Measurements from ENCODE around the gene IL23R. TPM values are rescaled to one million over a fixed set of nuclear protein-coding genes. Genes with fewer than 3 reads are reported as not detected.
A peak's percentile ranks its signal among the peaks of the same experiment; 100 is the strongest.

IL23R gene
- total and polyA plus RNA-seq, 8 donors = 1.3 TPM; not detected in 7

- no peaks in the 10 kb centered on the region for H3K36me3 ChIP-seq
- TF ChIP-seq EP300 (IDR thresholded peaks at IDR 0.05) (no peak), POLR2AphosphoS5 (IDR thresholded peaks at IDR 0.05) (no peak), POLR2A (IDR thresholded peaks at IDR 0.05) (no peak)
- TF ChIP-seq, protein P1, sequence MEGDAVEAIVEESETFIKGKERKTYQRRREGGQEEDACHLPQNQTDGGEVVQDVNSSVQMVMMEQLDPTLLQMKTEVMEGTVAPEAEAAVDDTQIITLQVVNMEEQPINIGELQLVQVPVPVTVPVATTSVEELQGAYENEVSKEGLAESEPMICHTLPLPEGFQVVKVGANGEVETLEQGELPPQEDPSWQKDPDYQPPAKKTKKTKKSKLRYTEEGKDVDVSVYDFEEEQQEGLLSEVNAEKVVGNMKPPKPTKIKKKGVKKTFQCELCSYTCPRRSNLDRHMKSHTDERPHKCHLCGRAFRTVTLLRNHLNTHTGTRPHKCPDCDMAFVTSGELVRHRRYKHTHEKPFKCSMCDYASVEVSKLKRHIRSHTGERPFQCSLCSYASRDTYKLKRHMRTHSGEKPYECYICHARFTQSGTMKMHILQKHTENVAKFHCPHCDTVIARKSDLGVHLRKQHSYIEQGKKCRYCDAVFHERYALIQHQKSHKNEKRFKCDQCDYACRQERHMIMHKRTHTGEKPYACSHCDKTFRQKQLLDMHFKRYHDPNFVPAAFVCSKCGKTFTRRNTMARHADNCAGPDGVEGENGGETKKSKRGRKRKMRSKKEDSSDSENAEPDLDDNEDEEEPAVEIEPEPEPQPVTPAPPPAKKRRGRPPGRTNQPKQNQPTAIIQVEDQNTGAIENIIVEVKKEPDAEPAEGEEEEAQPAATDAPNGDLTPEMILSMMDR (IDR thresholded peaks at IDR 0.05) = no peak
- no peak overlapping the region for H3K27ac ChIP-seq
- no peaks in the 10 kb centered on the region for H3K27me3 ChIP-seq
- peak in 1 of 2 donors; percentile 13 for DNase-seq
- no peak overlapping the region for H3K4me3 ChIP-seq
- peaks cover 0 to 9% (median 2%) of the 10 kb centered on the region in 4 donors for H3K9me3 ChIP-seq
- intact Hi-C loops (cut with DNase I; ENCODE audit: low total_unique reads) = no loop called here
- WGBS, 5 donors = 86 to 96% (median 88%) methylated on average over 4 of the region's 4 CpGs
- no peaks in the 10 kb centered on the region for H3K4me1 ChIP-seq
Measured at GRCh38 chr1:67124455-67124854, 41.8 kb upstream of the IL23R start.

DNA sequence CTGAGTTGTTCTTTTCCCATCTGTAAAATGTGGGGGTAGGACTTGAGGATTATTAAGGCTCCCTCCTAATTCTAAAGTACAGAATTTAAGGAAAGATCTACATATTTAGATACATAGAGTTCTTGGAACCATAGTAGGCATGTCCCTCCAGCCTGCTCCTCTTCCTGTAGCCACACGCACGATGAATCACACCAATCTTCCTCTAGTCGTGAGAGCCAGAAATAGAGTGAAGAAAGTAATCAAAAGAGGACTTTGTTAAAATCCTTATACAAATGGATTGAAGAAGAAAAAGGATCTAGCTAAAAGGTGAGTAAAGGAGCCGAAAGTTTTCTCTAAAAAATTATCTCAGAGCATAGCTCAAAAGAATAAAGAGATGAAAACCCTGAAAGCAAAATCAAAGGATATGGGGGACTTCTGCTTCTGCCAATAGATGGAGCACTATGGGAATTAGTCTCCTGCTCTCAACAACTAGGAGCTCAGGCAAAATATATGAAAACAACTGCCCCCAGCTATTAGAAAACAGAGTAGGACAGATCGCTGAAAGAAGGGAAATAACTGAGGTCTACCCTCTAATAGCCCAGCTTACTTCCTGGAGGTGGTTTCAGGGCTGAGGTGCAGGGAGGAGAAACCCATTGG, 40.0 kb upstream of the IL23R start:
- H3K36me3 ChIP-seq = no peaks in the 10 kb centered on the region
- H3K9me3 ChIP-seq = no peaks in the 10 kb centered on the region
- no peak for DNase-seq
- H3K4me3 ChIP-seq = no peak overlapping the region
- 63 to 71% (median 67%) methylated on average over 5 of the region's 5 CpGs for WGBS, 5 donors
- TF ChIP-seq, protein P1 (IDR thresholded peaks at IDR 0.05) = no peak
- TF ChIP-seq EP300 (IDR thresholded peaks at IDR 0.05) (no peak), POLR2AphosphoS5 (IDR thresholded peaks at IDR 0.05) (no peak), POLR2A (IDR thresholded peaks at IDR 0.05) (no peak)
- intact Hi-C loops (cut with DNase I; ENCODE audit: low total_unique reads) = no loop called here
- no peak overlapping the region for H3K27ac ChIP-seq
- no peaks in the 10 kb centered on the region for H3K4me1 ChIP-seq
- no peaks in the 10 kb centered on the region for H3K27me3 ChIP-seq

DNA sequence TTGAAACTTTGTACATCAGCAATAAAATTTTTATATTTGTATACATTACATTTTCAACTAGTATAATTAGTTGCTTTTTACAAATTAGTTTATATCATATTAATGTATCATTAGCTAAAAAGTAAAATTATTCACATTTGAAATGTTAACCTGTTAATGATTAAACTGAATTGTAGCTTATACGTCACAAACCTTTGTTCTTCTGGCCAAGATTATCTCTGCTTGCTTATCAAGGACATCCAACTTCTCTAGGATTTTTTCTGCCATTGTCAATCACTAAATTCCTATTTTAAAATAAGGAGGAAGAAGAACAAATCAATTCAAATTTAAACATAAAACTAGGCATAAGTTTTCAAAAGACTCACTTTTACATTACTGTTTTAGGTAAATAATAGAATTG, 39.3 kb upstream of the IL23R start:
- no peaks in the 10 kb centered on the region for H3K27me3 ChIP-seq
- no peak for DNase-seq
- intact Hi-C loops (cut with DNase I; ENCODE audit: low total_unique reads) = no loop called here
- no peaks in the 10 kb centered on the region for H3K4me1 ChIP-seq
- no peaks in the 10 kb centered on the region for H3K9me3 ChIP-seq
- 30 to 59% (median 42%) methylated on average over 1 of the region's 1 CpG for WGBS, 5 donors
- TF ChIP-seq EP300 (IDR thresholded peaks at IDR 0.05) (no peak), POLR2A (IDR thresholded peaks at IDR 0.05) (no peak), POLR2AphosphoS5 (IDR thresholded peaks at IDR 0.05) (no peak)
- TF ChIP-seq, protein P1 (IDR thresholded peaks at IDR 0.05) = no peak
- H3K4me3 ChIP-seq = no peak overlapping the region
- H3K27ac ChIP-seq = no peak overlapping the region
- H3K36me3 ChIP-seq = no peaks in the 10 kb centered on the region

DNA sequence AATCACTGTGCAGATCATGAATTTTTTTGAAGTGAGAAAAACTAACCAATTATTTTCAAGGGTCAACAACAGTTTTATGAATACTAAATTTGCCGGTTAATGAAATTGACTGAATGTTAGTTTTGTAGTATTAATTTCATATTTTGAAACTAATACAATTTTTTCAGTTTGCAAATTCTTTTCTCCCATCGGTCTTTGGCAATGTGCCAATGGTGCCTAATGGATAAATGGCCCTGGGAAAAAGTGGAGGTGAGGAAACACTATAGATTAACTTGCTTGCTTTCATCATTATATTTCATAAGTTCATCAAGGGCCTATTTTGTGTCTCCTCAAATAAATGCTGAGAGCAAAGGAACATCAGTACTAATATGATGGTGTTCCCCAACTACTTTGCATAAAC, 35.6 kb upstream of the IL23R start:
- intact Hi-C loops (cut with DNase I; ENCODE audit: low total_unique reads) = loop anchor here (10.0 kb wide), 1 partner anchor 76 kb away; the partner anchor contains the start of gene SLC35D1
- WGBS, 5 donors = 53 to 59% (median 58%) methylated on average over 2 of the region's 2 CpGs
- no peak for DNase-seq
- no peaks in the 10 kb centered on the region for H3K27me3 ChIP-seq
- H3K27ac ChIP-seq = no peak overlapping the region
- H3K4me3 ChIP-seq = no peak overlapping the region
- peaks cover 0 to 15% (median 12%) of the 10 kb centered on the region in 4 donors for H3K4me1 ChIP-seq
- no peak for TF ChIP-seq POLR2AphosphoS5 (IDR thresholded peaks at IDR 0.05)
- TF ChIP-seq, protein P1 (IDR thresholded peaks at IDR 0.05) = no peak
- H3K9me3 ChIP-seq = no peaks in the 10 kb centered on the region
- no peaks in the 10 kb centered on the region for H3K36me3 ChIP-seq
